GM18870 (cell line): ENCODE results near the gene RIC1.

Experiments used
- ATAC-seq: cut with Tn5 transposase; IDR thresholded peaks from one replicate; pipeline ENCODE4 v1.9.1; 2021; ENCODE audit warnings: moderate library complexity; ENCODE audit not compliant: unreplicated experiment

RIC1 gene

DNA sequence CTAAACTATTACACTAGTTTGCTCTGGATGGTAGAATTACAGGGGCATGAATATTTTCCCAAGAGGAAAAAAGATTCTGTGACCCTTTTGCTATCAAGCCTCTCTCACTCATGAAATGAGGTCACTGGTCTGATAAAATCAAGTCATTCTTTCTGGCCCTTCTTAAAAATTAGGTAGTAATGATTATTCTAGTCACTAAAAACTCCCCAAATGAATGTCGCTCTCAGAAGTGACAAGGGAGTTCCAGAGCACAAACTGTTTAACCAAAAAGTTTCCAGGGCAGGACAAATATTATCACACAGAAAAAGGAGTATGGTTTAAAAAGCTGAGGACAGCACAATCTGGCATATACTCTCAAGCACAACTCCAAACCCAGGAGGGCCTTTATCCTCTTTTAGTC, 191.5 kb downstream of the RIC1 start:
- ATAC-seq: no peak

DNA sequence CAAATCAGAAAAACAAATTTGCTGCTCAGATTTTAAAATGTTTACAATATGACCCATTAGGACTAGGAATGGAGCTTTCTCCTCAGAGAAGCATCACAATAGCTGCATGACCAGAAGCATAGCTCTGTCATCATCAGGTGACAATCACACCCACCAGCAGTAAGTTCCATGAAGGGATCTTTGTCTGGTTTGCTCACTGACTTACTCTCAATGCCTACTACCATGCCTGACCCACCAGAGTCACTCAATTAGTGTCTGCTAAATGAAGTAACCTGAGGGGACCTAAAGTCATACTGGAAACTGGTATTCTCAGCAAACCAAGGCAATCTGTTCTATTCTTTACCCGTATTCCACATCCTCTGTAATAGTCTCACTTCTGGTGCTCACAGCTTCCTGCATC, 196.3 kb downstream of the RIC1 start:
- no peak for ATAC-seq
